K562 (cell line): Measurements from ENCODE around the gene MEOX1.

ENCODE experiments used
- ATF1 ChIP-seq, 2 experiments: fragments of 450-650 bp in 1 of 2; IDR thresholded peaks; 2 replicates each; pipeline ENCODE4 v1.6.1; 2016; ENCODE audit warnings: missing compliant biosample characterization in 1 of 2, missing genetic modification characterization in 1 of 2
- CHD1 ChIP-seq: fragments of 200-600 bp; sonication (generic); IDR thresholded peaks from one replicate; pipeline ENCODE4 v1.6.1; 2012; ENCODE audit warnings: mild to moderate bottlenecking, moderate library complexity, low read length, inconsistent platforms
- CTBP1 ChIP-seq: fragments of 450-650 bp; IDR thresholded peaks from 2 replicates; pipeline ENCODE4 v1.6.1; 2016; ENCODE audit warnings: borderline replicate concordance
- CTCF ChIP-seq, 3 experiments: IDR thresholded peaks in 2 of 3; conservative IDR thresholded peaks in 1 of 3; 2 replicates each; pipeline ENCODE4 v1.5.1; 2011 to 2012; ENCODE audit warnings: low read length in 3 of 3, mild to moderate bottlenecking in 3 of 3, control low read depth in 2 of 3, improper control_type of control experiment in 1 of 3, inconsistent platforms in 1 of 3, low read depth in 1 of 3, mixed read lengths in 1 of 3, moderate library complexity in 1 of 3; ENCODE audit not compliant: insufficient read depth in 2 of 3
- EGR1 ChIP-seq: fragments of 450-650 bp; conservative IDR thresholded peaks from 2 replicates; pipeline ENCODE4 v1.6.1; 2017; ENCODE audit warnings: mild to moderate bottlenecking
- GABPA ChIP-seq: fragments of 200-800 bp; sonication (Bioruptor generic); conservative IDR thresholded peaks from 2 replicates; pipeline ENCODE4 v1.6.1; 2016; ENCODE audit warnings: low read depth, missing genetic modification characterization, missing compliant biosample characterization
- NCOA6 ChIP-seq: fragments of 450-650 bp; IDR thresholded peaks from 2 replicates; pipeline ENCODE4 v1.6.1; 2017; ENCODE audit warnings: mild to moderate bottlenecking
- NFE2 ChIP-seq: IDR thresholded peaks from 2 replicates; pipeline ENCODE4 v1.6.1; 2014; ENCODE audit warnings: antibody characterized with exemption, low read depth
- SRSF3 ChIP-seq: fragments of 200-400 bp; formaldehyde crosslinking; IDR thresholded peaks from 2 replicates; pipeline ENCODE4 v1.6.1; 2016; ENCODE audit warnings: mild to moderate bottlenecking, low read length, moderate library complexity; ENCODE audit not compliant: insufficient read depth
- ZNF274 ChIP-seq: IDR thresholded peaks from 2 replicates; pipeline ENCODE4 v1.6.1; 2011; ENCODE audit warnings: low read depth, mild to moderate bottlenecking, low read length, moderate library complexity, borderline replicate concordance
- ZNF318 ChIP-seq, 2 experiments: fragments of 450-650 bp; IDR thresholded peaks; 2 replicates each; pipeline ENCODE4 v1.6.1; 2016; ENCODE audit warnings: mild to moderate bottlenecking in 2 of 2, borderline replicate concordance in 1 of 2, low read depth in 1 of 2, moderate library complexity in 1 of 2
- TF ChIP-seq, protein P1 (sequence below): sonication (generic); formaldehyde crosslinking; IDR thresholded peaks from 2 replicates; pipeline ENCODE4 v1.8.1; 2022; ENCODE audit warnings: missing genetic modification reagents
- TF ChIP-seq, protein P2 (sequence below): fragments of 250-450 bp; sonication (Bioruptor Pico); IDR thresholded peaks from 2 replicates; pipeline ENCODE4 v1.8.0; 2021; ENCODE audit warnings: mild to moderate bottlenecking, moderate library complexity

GRCh38 chr17:43611230-43611969, 50.3 kb downstream of the MEOX1 start:
- TF ChIP-seq SRSF3: no peak
- TF ChIP-seq NCOA6: no peak
- TF ChIP-seq ZNF274: no peak
- no peak for TF ChIP-seq CTCF (IDR thresholded peaks at IDR 0.05 in 2 of 3, conservative IDR thresholded peaks at IDR 0.05 in 1 of 3; ENCODE audit: insufficient read depth in 2 of 3, low read depth in 1 of 3, low read length in 3 of 3)
- TF ChIP-seq ATF1 (CRISPR knock-in tag; IDR thresholded peaks at IDR 0.05): no peak
- TF ChIP-seq ATF1 (tag; IDR thresholded peaks at IDR 0.05): no peak
- no peak for TF ChIP-seq ZNF318 (IDR thresholded peaks at IDR 0.05; ENCODE audit: borderline replicate concordance in 1 of 2, low read depth in 1 of 2)
- no peak for TF ChIP-seq CHD1
- TF ChIP-seq NFE2: no peak
- TF ChIP-seq, protein P1, sequence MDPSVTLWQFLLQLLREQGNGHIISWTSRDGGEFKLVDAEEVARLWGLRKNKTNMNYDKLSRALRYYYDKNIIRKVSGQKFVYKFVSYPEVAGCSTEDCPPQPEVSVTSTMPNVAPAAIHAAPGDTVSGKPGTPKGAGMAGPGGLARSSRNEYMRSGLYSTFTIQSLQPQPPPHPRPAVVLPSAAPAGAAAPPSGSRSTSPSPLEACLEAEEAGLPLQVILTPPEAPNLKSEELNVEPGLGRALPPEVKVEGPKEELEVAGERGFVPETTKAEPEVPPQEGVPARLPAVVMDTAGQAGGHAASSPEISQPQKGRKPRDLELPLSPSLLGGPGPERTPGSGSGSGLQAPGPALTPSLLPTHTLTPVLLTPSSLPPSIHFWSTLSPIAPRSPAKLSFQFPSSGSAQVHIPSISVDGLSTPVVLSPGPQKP (CRISPR knock-in tag): no peak
- no peak for TF ChIP-seq CTBP1
- TF ChIP-seq EGR1: no peak
- TF ChIP-seq GABPA (tag): no peak
- TF ChIP-seq, protein P2, sequence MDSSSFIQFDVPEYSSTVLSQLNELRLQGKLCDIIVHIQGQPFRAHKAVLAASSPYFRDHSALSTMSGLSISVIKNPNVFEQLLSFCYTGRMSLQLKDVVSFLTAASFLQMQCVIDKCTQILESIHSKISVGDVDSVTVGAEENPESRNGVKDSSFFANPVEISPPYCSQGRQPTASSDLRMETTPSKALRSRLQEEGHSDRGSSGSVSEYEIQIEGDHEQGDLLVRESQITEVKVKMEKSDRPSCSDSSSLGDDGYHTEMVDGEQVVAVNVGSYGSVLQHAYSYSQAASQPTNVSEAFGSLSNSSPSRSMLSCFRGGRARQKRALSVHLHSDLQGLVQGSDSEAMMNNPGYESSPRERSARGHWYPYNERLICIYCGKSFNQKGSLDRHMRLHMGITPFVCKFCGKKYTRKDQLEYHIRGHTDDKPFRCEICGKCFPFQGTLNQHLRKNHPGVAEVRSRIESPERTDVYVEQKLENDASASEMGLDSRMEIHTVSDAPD: no peak
